ENCODE results near the gene PKN2. TPM values are rescaled to one million over a fixed set of nuclear protein-coding genes. Genes with fewer than 3 reads are reported as not detected.

PKN2 gene
- total and polyA plus RNA-seq, 7 donors = 6.2 to 21.2 (median 16.7) TPM

GRCh38 chr1:88680911-88681622, 3.0 kb upstream of the PKN2 start:
- 90 to 95% (median 94%) methylated on average over 3 of the region's 3 CpGs for WGBS, 3 donors
- intact Hi-C loops (cut with DNase I) = loop anchor here in 1 of 2 donors (10.0 kb wide), 1 partner anchor 214 kb away; the partner anchor contains the start of gene GTF2B

GRCh38 chr1:88684482-88685258, 597 bp downstream of the PKN2 start:
- peak overlapping the region; percentile 94 for H3K27ac ChIP-seq
- intact Hi-C loops (cut with DNase I) = loop anchor here in 1 of 2 donors (5.0 to 10.0 kb wide), 2 partner anchors 38 to 210 kb away; partner anchors contain the start of gene GTF2B
- peak overlapping the region; percentile 76 for H3K4me3 ChIP-seq
- peaks cover 34% of the 10 kb centered on the region for H3K4me1 ChIP-seq
- no peaks in the 10 kb centered on the region for H3K27me3 ChIP-seq (ENCODE audit: insufficient read depth in 3 of 3, low read length in 2 of 3)
- 0 to 1% (median 0%) methylated on average over 40 to 58 of the region's 58 CpGs for WGBS, 3 donors
- H3K36me3 ChIP-seq (ENCODE audit: insufficient read depth in 1 of 2, low read depth in 1 of 2) = no peaks in the 10 kb centered on the region
- H3K9me3 ChIP-seq = no peaks in the 10 kb centered on the region
- ATAC-seq = peak; percentile 58 to 66 (median 58)
- peak; percentile 3 for TF ChIP-seq CTCF (IDR thresholded peaks at IDR 0.05)
- peak; percentile 55 to 78 for DNase-seq

More at GRCh38 chr1:88680911-88681622, 3.0 kb upstream of the PKN2 start:
- Histone ChIP-seq H3K4me1 (peaks cover 19% of the 10 kb centered on the region), H3K9me3 (no peaks in the 10 kb centered on the region), H3K27me3 (ENCODE audit: insufficient read depth in 3 of 3, low read length in 2 of 3) (no peaks in the 10 kb centered on the region), H3K36me3 (ENCODE audit: insufficient read depth in 1 of 2, low read depth in 1 of 2) (no peaks in the 10 kb centered on the region), H3K27ac (no peak overlapping the region), H3K4me3 (no peak overlapping the region)
- TF ChIP-seq CTCF (IDR thresholded peaks at IDR 0.05) = no peak
- DNase-seq (no peak), ATAC-seq (no peak)

- Histone ChIP-seq H3K4me3 (peak overlapping the region; percentile 76), H3K36me3 (ENCODE audit: insufficient read depth in 1 of 2, low read depth in 1 of 2) (no peaks in the 10 kb centered on the region), H3K4me1 (peaks cover 34% of the 10 kb centered on the region), H3K27ac (peak overlapping the region; percentile 94), H3K27me3 (ENCODE audit: insufficient read depth in 3 of 3, low read length in 2 of 3) (no peaks in the 10 kb centered on the region), H3K9me3 (no peaks in the 10 kb centered on the region)
- intact Hi-C loops (cut with DNase I) = loop anchor here in 1 of 2 donors (5.0 to 10.0 kb wide), 2 partner anchors 37 to 210 kb away; partner anchors contain the start of gene GTF2B
- DNase-seq (no peak), ATAC-seq (no peak)
- 0 to 1% (median 0%) methylated on average over 7 of the region's 7 CpGs for WGBS, 3 donors
- TF ChIP-seq CTCF (IDR thresholded peaks at IDR 0.05) = no peak
Observed at GRCh38 chr1:88685259-88685620, 1.2 kb downstream of the PKN2 start.

- TF ChIP-seq CTCF (IDR thresholded peaks at IDR 0.05) = no peak
- no peak for DNase-seq
- Histone ChIP-seq H3K4me1 (peaks cover 26% of the 10 kb centered on the region), H3K4me3 (no peak overlapping the region), H3K27me3 (ENCODE audit: insufficient read depth in 3 of 3, low read length in 2 of 3) (no peaks in the 10 kb centered on the region), H3K9me3 (no peaks in the 10 kb centered on the region), H3K36me3 (ENCODE audit: insufficient read depth in 1 of 2, low read depth in 1 of 2) (peaks cover 0 to 4% of the 10 kb centered on the region in 2 donors), H3K27ac (no peak overlapping the region)
- peak in 1 of 4 donors; percentile 56 for ATAC-seq
- 29 to 61% (median 37%) methylated on average over 3 of the region's 3 CpGs for WGBS, 3 donors
- intact Hi-C loops (cut with DNase I) = loop anchor here in 1 of 2 donors (10.0 kb wide), 1 partner anchor 183 kb away; no protein-coding TSS in a partner anchor
Observed at GRCh38 chr1:88691540-88691939, 7.5 kb downstream of the PKN2 start.

All from psoas muscle (tissue), 8 donors.